HG03060 (cell line): ENCODE results near the gene ALDH1A2.

Source experiments
- ATAC-seq: cut with Tn5 transposase; IDR thresholded peaks from one replicate; pipeline ENCODE4 v1.9.1; 2021; ENCODE audit warnings: low read depth, moderate number of reproducible peaks; ENCODE audit not compliant: unreplicated experiment

Gene ALDH1A2

DNA sequence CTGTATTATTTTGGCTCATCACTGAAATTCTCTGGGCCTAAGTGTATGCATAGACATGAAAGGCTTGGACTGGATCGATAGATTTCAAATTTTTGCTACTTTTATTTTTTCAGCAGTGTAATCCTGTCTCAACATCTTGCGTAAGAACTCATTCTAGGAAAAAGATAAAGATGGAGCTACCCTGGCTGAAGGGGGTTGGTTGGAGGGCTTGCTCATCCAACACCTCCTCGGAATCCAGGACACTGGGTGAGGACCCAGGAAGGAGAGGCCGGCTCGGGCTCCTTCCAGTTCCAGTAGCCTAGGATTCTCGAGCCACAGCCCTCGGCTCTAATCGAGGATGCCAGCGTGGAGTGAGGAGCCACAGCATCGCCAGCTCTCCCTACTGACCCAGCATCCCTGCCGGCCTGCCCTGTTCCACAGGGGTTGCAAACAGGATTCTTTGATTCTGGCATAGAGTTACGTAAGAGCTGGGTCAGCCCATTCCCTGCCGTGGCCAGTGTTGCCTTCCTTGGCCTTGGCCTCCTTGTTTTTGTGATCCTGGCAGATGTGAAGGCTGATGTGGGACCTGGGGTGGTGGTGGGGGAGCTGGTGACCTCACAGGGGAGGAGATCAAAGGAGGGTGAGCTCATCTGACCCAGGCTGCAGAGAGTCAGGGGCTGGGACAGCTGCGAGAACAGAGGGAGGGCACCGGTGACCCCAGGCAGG lies 149.5 kb downstream of the ALDH1A2 start:
- ATAC-seq, result no peak

DNA sequence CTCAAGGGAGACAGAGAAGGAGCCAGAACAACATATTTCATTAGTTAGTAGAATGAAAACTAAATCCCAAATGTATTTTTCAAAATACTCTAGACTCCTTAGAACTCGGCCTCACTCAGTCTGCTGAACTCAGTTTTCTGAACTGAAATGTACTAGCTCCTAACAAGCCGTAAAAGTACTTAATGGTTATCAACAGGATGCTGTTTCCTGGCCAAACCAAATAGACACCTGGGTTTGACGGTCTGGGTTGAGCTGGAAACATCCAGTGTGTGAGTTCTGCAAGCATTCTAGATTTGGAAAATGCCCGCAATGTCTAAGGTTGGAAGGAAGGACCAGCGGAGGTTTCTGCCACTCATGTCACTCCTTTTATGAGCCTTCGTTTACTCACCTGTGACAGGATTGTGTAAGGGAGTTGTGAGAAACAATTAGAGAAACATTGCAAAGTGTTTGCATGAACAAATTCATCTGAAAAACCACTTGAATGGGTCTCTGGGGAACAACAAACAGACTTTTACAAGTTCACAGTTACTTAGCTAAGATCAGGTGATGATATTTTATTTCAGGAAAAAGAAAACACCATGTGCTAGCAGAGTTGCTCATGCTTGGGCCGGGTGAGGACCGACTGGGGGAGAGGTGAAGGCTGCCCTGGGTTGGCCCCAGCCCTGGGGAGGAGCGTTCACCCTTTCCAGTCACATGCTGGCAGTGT lies 151.0 kb downstream of the ALDH1A2 start:
- no peak for ATAC-seq

DNA sequence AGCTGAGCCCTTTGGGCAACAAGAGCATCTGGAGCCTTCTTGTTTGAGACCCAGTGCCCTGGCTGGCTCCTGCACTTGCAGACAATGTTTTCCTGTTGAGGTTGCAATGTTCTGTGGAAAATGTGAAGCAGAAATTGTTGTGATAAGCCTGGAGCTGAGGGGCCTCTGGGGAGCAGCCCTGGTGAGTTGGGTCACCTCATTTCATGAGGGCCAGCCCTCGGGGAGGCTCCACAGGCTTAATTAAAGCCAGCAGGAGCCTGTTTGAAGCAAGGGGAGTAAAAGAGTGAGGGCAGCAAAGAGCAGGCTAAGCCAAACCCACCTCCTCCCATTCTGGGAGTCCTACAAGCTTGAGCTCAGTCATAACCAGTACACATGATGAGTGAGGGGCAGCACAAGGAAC lies 154.3 kb downstream of the ALDH1A2 start:
- ATAC-seq, result no peak

DNA sequence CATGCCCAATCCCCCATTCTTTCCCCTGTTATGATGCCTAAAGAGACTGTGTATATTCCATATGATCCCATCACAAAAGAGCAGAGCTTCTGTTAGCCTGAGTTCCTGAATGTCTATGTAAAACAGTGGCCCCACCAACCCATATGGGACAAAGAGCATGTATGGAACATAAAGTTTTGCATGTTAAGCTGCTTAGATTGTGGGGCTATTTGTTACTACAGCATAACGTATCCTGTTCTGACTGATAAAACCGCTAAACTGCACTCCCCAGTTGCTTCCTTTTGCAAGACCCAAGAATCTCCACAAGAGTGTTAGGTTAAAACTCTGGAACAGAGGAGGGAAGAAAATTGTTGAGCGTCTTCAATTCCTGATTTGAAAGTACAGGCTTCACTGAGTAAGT lies 154.8 kb downstream of the ALDH1A2 start:
- no peak for ATAC-seq

DNA sequence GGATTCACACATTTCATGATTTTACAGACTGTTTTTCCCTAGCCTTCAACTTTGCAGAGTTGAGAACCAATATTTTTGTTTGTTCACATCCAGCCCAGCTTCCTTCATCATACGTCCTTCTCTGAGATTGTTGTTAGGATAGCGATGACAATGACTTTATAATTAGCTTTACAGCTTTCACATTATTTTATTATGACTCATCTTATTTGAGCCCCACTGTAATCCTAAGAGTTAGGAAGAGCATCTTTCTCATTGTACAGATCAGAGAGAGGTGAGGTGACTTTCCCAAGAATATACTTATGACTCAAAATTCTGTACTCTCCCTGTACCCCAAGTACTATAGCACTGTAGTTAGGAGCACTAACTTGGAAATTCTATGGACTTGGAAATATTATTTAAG lies 156.1 kb downstream of the ALDH1A2 start:
- no peak for ATAC-seq

DNA sequence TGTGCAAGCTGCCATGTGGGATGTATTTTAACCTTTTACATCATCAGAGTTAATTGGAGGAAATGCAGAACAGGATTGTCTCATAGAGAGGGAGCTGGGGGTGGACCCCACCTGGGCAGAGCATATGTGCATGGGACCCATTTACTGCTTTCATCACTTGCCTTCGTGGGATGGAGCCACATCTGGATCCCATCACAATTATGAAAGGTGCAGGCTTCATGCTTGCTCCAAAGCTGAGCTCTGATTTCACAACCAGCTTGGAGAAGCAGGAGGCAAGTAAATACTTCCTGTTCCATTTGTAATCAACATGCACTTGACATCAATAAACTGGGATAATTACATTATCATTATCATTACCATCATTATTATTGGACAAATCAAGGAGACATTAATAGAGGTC lies 161.9 kb downstream of the ALDH1A2 start:
- ATAC-seq, result no peak
